Panc1 (cell line): Measurements from ENCODE around the gene RGS14. TPM values are rescaled to one million over a fixed set of nuclear protein-coding genes. Genes with fewer than 3 reads are reported as not detected.

Source experiments
- ATAC-seq: fragments of 200-7000 bp; cut with Tn5 transposase; 2 replicates; pipeline ENCODE4 v1.9.1; 2020; ENCODE audit warnings: mild to moderate bottlenecking, moderate library complexity
- BruUV-seq: library from RNA; stranded (reverse); fragments of 400-500 nt; replicated peaks from 2 replicates; lab custom pipeline; 2021; lab: Mats Ljungman, UMichigan
- CTCF ChIA-PET: fragments of 300-600 bp; sonication (Branson Sonifier 250); formaldehyde crosslinking; loops from one replicate; lab custom pipeline; 2022; ENCODE audit warnings: antibody characterized with exemption; lab: Charles Lee
- POLR2A ChIA-PET: fragments of 300-600 bp; sonication (Branson Sonifier 250); formaldehyde crosslinking; loops from one replicate; lab custom pipeline; 2022; ENCODE audit warnings: antibody characterized with exemption; lab: Charles Lee
- DNase-seq: peaks from one replicate; pipeline ENCODE4 v3.0.0-alpha.2; 2010; ENCODE audit warnings: low read depth, low spot score
- H3K27ac ChIP-seq: 2 replicates; pipeline ENCODE4 v1.5.1; 2011; ENCODE audit warnings: mild to moderate bottlenecking, low read length, inconsistent platforms
- H3K27me3 ChIP-seq: fragments of 200-500 bp; sonication (Bioruptor generic); 2 replicates; pipeline ENCODE4 v1.6.0; 2014; ENCODE audit warnings: low read length, inconsistent platforms; ENCODE audit not compliant: control insufficient read depth, insufficient read depth
- H3K36me3 ChIP-seq: fragments of 200-500 bp; sonication (Bioruptor generic); 2 replicates; pipeline ENCODE4 v1.5.1; 2014; ENCODE audit warnings: inconsistent platforms, mild to moderate bottlenecking, low read length, moderate library complexity; ENCODE audit not compliant: control insufficient read depth, insufficient read depth
- H3K4me1 ChIP-seq: 2 replicates; pipeline ENCODE4 v1.5.1; 2011; ENCODE audit warnings: inconsistent platforms, mild to moderate bottlenecking, low read length, moderate library complexity; ENCODE audit not compliant: control insufficient read depth, insufficient read depth
- H3K4me3 ChIP-seq, 2 experiments: 2 replicates each; pipeline ENCODE4 v1.5.1; 2011 to 2012; ENCODE audit warnings: low read depth in 2 of 2, low read length in 2 of 2, mild to moderate bottlenecking in 2 of 2, inconsistent platforms in 1 of 2, moderate library complexity in 1 of 2
- H3K9me3 ChIP-seq: fragments of 200-500 bp; sonication (Bioruptor generic); 2 replicates; pipeline ENCODE4 v1.5.1; 2014; ENCODE audit warnings: low read depth, mild to moderate bottlenecking, inconsistent platforms, low read length, moderate library complexity; ENCODE audit not compliant: control insufficient read depth, insufficient read depth
- POLR2AphosphoS5 ChIP-seq: IDR thresholded peaks from 2 replicates; pipeline ENCODE4 v1.6.1; 2012; ENCODE audit warnings: mild to moderate bottlenecking, low read depth, low read length, moderate library complexity
- SIN3A ChIP-seq: IDR thresholded peaks from 2 replicates; pipeline ENCODE4 v1.6.1; 2012; ENCODE audit warnings: low read depth, mild to moderate bottlenecking, low read length, moderate library complexity, borderline replicate concordance; ENCODE audit not compliant: insufficient read depth
- TCF7L2 ChIP-seq: IDR thresholded peaks from 2 replicates; pipeline ENCODE4 v1.6.1; 2011; ENCODE audit warnings: mild to moderate bottlenecking, low read depth, low read length, inconsistent platforms
- in situ Hi-C: cut with HindIII; loops from 2 replicates; pipeline ENCODE4 v1.10.0; 2016; ENCODE audit warnings: low sequenced_read_pairs, low pct_unique_long_range_greater_than_20kb
- intact Hi-C: fragments of 100-400 bp; cut with micrococcal nuclease; formaldehyde crosslinking; loops from one replicate; pipeline ENCODE4 v1.10.0; 2022; ENCODE audit not compliant: unreplicated experiment
- total RNA-seq: library from RNA; stranded (reverse); gene quantifications from one replicate; pipeline ENCODE4 v1.2.1, GENCODE V29; 2021; ENCODE audit not compliant: unreplicated experiment
- TF ChIP-seq, protein P1 (sequence below), 2 experiments: IDR thresholded peaks; 2 replicates each; pipeline ENCODE4 v1.6.1; 2011 to 2012; ENCODE audit warnings: low read depth in 2 of 2, control low read depth in 1 of 2, low read length in 1 of 2, mild to moderate bottlenecking in 1 of 2, moderate library complexity in 1 of 2; ENCODE audit not compliant: insufficient read depth in 1 of 2
- TF ChIP-seq, protein P2 (sequence below): fragments of 450-650 bp; IDR thresholded peaks from 2 replicates; pipeline ENCODE4 v1.5.1; 2017; ENCODE audit warnings: mild to moderate bottlenecking

RGS14 gene
- total RNA-seq, 1 experiment from 2014 or later: 13.5 TPM

- no peaks in the 10 kb centered on the region for H3K27me3 ChIP-seq
- H3K36me3 ChIP-seq: no peaks in the 10 kb centered on the region
- BruUV-seq: no TSS peak
- ChIA-PET CTCF (no interaction called here), POLR2A (no interaction called here)
- H3K4me3 ChIP-seq: peak overlapping the region; percentile 45 to 61
- TF ChIP-seq POLR2AphosphoS5 (no peak), TCF7L2 (no peak), SIN3A (no peak)
- TF ChIP-seq, protein P1, sequence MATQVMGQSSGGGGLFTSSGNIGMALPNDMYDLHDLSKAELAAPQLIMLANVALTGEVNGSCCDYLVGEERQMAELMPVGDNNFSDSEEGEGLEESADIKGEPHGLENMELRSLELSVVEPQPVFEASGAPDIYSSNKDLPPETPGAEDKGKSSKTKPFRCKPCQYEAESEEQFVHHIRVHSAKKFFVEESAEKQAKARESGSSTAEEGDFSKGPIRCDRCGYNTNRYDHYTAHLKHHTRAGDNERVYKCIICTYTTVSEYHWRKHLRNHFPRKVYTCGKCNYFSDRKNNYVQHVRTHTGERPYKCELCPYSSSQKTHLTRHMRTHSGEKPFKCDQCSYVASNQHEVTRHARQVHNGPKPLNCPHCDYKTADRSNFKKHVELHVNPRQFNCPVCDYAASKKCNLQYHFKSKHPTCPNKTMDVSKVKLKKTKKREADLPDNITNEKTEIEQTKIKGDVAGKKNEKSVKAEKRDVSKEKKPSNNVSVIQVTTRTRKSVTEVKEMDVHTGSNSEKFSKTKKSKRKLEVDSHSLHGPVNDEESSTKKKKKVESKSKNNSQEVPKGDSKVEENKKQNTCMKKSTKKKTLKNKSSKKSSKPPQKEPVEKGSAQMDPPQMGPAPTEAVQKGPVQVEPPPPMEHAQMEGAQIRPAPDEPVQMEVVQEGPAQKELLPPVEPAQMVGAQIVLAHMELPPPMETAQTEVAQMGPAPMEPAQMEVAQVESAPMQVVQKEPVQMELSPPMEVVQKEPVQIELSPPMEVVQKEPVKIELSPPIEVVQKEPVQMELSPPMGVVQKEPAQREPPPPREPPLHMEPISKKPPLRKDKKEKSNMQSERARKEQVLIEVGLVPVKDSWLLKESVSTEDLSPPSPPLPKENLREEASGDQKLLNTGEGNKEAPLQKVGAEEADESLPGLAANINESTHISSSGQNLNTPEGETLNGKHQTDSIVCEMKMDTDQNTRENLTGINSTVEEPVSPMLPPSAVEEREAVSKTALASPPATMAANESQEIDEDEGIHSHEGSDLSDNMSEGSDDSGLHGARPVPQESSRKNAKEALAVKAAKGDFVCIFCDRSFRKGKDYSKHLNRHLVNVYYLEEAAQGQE (IDR thresholded peaks at IDR 0.05; ENCODE audit: insufficient read depth in 1 of 2, low read depth in 2 of 2, low read length in 1 of 2): no peak
- TF ChIP-seq, protein P2, sequence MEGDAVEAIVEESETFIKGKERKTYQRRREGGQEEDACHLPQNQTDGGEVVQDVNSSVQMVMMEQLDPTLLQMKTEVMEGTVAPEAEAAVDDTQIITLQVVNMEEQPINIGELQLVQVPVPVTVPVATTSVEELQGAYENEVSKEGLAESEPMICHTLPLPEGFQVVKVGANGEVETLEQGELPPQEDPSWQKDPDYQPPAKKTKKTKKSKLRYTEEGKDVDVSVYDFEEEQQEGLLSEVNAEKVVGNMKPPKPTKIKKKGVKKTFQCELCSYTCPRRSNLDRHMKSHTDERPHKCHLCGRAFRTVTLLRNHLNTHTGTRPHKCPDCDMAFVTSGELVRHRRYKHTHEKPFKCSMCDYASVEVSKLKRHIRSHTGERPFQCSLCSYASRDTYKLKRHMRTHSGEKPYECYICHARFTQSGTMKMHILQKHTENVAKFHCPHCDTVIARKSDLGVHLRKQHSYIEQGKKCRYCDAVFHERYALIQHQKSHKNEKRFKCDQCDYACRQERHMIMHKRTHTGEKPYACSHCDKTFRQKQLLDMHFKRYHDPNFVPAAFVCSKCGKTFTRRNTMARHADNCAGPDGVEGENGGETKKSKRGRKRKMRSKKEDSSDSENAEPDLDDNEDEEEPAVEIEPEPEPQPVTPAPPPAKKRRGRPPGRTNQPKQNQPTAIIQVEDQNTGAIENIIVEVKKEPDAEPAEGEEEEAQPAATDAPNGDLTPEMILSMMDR: no peak
- intact Hi-C loops (no loop called here), in situ Hi-C loops (no loop called here)
- peaks cover 20% of the 10 kb centered on the region for H3K4me1 ChIP-seq
- no peak overlapping the region; the same call in 1 of the 2 replicates for H3K27ac ChIP-seq
- no peak for ATAC-seq
- no peaks in the 10 kb centered on the region for H3K9me3 ChIP-seq
- no peak for DNase-seq
These were observed 5.8 kb downstream of the RGS14 start for GRCh38 chr5:177363565-177363964.

GRCh38 chr5:177364159-177364962 lies 6.6 kb downstream of the RGS14 start:
- in situ Hi-C loops: no loop called here
- Histone ChIP-seq H3K4me1 (peaks cover 20% of the 10 kb centered on the region), H3K4me3 (no peak overlapping the region), H3K27me3 (no peaks in the 10 kb centered on the region), H3K36me3 (no peaks in the 10 kb centered on the region), H3K27ac (no peak overlapping the region), H3K9me3 (no peaks in the 10 kb centered on the region)
- ATAC-seq (no peak), DNase-seq (no peak)
- POLR2A ChIA-PET: no interaction called here
- intact Hi-C loops: no loop called here
- TF ChIP-seq TCF7L2: no peak
- TF ChIP-seq, protein P1 (IDR thresholded peaks at IDR 0.05; ENCODE audit: insufficient read depth in 1 of 2, low read depth in 2 of 2, low read length in 1 of 2): no peak
- no TSS peak for BruUV-seq
- CTCF ChIA-PET: no interaction called here
